Measurements from ENCODE around the gene SMURF2.

DNA sequence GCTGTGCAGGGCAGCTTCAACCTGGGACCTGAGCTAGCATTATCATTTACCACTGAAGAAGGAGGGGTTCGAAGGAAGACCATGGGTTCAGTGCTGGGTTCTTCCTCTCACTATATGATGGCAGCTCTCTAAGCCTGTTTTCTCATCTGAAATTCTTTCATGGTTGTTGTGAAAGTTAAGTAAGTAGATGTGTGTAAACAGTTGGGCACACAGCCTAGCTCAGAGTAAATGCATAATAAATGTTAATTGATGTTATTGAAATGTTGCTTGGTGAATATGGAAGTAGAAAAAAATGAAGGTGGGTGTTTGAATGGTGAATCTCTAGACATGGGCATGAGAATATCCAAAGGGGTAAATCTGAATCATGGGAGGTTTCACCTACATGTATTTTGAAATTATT is 146.3 kb downstream of the SMURF2 start:
- TF ChIP-seq POLR2A (IDR thresholded peaks at IDR 0.05): no peak
- TF ChIP-seq, protein P1, sequence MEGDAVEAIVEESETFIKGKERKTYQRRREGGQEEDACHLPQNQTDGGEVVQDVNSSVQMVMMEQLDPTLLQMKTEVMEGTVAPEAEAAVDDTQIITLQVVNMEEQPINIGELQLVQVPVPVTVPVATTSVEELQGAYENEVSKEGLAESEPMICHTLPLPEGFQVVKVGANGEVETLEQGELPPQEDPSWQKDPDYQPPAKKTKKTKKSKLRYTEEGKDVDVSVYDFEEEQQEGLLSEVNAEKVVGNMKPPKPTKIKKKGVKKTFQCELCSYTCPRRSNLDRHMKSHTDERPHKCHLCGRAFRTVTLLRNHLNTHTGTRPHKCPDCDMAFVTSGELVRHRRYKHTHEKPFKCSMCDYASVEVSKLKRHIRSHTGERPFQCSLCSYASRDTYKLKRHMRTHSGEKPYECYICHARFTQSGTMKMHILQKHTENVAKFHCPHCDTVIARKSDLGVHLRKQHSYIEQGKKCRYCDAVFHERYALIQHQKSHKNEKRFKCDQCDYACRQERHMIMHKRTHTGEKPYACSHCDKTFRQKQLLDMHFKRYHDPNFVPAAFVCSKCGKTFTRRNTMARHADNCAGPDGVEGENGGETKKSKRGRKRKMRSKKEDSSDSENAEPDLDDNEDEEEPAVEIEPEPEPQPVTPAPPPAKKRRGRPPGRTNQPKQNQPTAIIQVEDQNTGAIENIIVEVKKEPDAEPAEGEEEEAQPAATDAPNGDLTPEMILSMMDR (IDR thresholded peaks at IDR 0.05): no peak
